GM23338 (cell line): ENCODE results near the gene FAM204A.

ENCODE experiments used
- CREB1 ChIP-seq: fragments of 250-450 bp; sonication (Bioruptor Pico); IDR thresholded peaks from 2 replicates; pipeline ENCODE4 v1.5.0; 2020; ENCODE audit warnings: low read depth, mild to moderate bottlenecking, moderate library complexity
- EZH2 ChIP-seq: fragments of 200-600 bp; sonication (generic); IDR thresholded peaks from one replicate; pipeline ENCODE4 v1.8.0; 2017; ENCODE audit warnings: antibody characterized with exemption, mild to moderate bottlenecking, low read depth; ENCODE audit not compliant: unreplicated experiment
- EZH2phosphoT487 ChIP-seq: fragments of 200-600 bp; sonication (generic); IDR thresholded peaks from one replicate; pipeline ENCODE4 v1.8.1; 2018; ENCODE audit warnings: antibody characterized with exemption; ENCODE audit not compliant: unreplicated experiment
- JUNB ChIP-seq: IDR thresholded peaks from one replicate; pipeline ENCODE4 v1.6.1; 2016; ENCODE audit warnings: antibody characterized with exemption; ENCODE audit not compliant: unreplicated experiment
- NANOG ChIP-seq: IDR thresholded peaks from 2 replicates; pipeline ENCODE4 v1.6.1; 2016; ENCODE audit warnings: antibody characterized with exemption, borderline replicate concordance
- POLR2AphosphoS5 ChIP-seq: IDR thresholded peaks from 2 replicates; pipeline ENCODE4 v1.6.1; 2016; ENCODE audit warnings: antibody characterized with exemption, low read depth
- STAT1 ChIP-seq: IDR thresholded peaks from one replicate; pipeline ENCODE4 v1.6.1; 2016; ENCODE audit warnings: antibody characterized with exemption; ENCODE audit not compliant: unreplicated experiment
- ZNF114 ChIP-seq: fragments of 250-450 bp; sonication (Bioruptor Pico); IDR thresholded peaks from 2 replicates; pipeline ENCODE4 v1.5.0; 2020; ENCODE audit warnings: mild to moderate bottlenecking, moderate library complexity
- ZNF331 ChIP-seq: fragments of 250-450 bp; sonication (Bioruptor Pico); IDR thresholded peaks from 2 replicates; pipeline ENCODE4 v1.5.0; 2020; ENCODE audit warnings: low read depth, mild to moderate bottlenecking, moderate library complexity
- TF ChIP-seq, protein P1 (sequence below), 2 experiments: fragments of 200-600 bp in 1 of 2; sonication (generic) in 1 of 2; conservative IDR thresholded peaks; 2 replicates each; pipeline versions ENCODE4 v1.5.1 to v1.6.1; 2016 to 2017; ENCODE audit warnings: antibody characterized with exemption in 2 of 2, low read depth in 2 of 2, mild to moderate bottlenecking in 2 of 2, moderate library complexity in 1 of 2
- TF ChIP-seq, protein P2 (sequence below): IDR thresholded peaks from 2 replicates; pipeline ENCODE4 v1.6.1; 2016; ENCODE audit warnings: antibody characterized with exemption
- TF ChIP-seq, protein P3 (sequence below): IDR thresholded peaks from one replicate; pipeline ENCODE4 v1.6.1; 2018; ENCODE audit warnings: antibody characterized with exemption; ENCODE audit not compliant: unreplicated experiment
- TF ChIP-seq, protein P4 (sequence below): fragments of 250-450 bp; sonication (Bioruptor Pico); IDR thresholded peaks from 2 replicates; pipeline ENCODE4 v1.5.0; 2020; ENCODE audit warnings: mild to moderate bottlenecking, moderate library complexity

DNA sequence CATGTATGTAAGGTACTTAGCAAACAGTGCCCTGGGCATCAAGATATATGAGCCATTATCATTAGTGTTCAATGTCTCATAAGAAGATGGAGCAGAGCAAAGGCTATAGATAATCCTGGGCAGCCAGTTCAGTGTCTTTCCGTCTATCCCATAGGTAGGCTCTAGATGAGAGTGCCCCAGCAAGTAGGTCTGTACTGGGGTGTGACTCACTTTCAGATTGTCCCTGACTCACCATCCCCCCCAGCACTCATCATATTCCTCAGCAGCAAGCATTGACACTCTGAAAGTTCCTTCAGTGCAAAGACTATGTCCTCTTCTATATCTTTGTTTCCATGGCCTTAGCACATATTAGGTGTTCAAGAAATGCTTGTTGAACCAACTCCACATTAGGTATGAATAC lies 20.0 kb upstream of the FAM204A start:
- TF ChIP-seq, protein P1, sequence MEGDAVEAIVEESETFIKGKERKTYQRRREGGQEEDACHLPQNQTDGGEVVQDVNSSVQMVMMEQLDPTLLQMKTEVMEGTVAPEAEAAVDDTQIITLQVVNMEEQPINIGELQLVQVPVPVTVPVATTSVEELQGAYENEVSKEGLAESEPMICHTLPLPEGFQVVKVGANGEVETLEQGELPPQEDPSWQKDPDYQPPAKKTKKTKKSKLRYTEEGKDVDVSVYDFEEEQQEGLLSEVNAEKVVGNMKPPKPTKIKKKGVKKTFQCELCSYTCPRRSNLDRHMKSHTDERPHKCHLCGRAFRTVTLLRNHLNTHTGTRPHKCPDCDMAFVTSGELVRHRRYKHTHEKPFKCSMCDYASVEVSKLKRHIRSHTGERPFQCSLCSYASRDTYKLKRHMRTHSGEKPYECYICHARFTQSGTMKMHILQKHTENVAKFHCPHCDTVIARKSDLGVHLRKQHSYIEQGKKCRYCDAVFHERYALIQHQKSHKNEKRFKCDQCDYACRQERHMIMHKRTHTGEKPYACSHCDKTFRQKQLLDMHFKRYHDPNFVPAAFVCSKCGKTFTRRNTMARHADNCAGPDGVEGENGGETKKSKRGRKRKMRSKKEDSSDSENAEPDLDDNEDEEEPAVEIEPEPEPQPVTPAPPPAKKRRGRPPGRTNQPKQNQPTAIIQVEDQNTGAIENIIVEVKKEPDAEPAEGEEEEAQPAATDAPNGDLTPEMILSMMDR (conservative IDR thresholded peaks at IDR 0.05; ENCODE audit: low read depth in 2 of 2) = no peak
- no peak for TF ChIP-seq POLR2AphosphoS5
- no peak for TF ChIP-seq CREB1 (CRISPR knock-in tag)
- no peak for TF ChIP-seq EZH2
- TF ChIP-seq, protein P2, sequence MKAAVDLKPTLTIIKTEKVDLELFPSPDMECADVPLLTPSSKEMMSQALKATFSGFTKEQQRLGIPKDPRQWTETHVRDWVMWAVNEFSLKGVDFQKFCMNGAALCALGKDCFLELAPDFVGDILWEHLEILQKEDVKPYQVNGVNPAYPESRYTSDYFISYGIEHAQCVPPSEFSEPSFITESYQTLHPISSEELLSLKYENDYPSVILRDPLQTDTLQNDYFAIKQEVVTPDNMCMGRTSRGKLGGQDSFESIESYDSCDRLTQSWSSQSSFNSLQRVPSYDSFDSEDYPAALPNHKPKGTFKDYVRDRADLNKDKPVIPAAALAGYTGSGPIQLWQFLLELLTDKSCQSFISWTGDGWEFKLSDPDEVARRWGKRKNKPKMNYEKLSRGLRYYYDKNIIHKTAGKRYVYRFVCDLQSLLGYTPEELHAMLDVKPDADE = no peak
- TF ChIP-seq, protein P3, sequence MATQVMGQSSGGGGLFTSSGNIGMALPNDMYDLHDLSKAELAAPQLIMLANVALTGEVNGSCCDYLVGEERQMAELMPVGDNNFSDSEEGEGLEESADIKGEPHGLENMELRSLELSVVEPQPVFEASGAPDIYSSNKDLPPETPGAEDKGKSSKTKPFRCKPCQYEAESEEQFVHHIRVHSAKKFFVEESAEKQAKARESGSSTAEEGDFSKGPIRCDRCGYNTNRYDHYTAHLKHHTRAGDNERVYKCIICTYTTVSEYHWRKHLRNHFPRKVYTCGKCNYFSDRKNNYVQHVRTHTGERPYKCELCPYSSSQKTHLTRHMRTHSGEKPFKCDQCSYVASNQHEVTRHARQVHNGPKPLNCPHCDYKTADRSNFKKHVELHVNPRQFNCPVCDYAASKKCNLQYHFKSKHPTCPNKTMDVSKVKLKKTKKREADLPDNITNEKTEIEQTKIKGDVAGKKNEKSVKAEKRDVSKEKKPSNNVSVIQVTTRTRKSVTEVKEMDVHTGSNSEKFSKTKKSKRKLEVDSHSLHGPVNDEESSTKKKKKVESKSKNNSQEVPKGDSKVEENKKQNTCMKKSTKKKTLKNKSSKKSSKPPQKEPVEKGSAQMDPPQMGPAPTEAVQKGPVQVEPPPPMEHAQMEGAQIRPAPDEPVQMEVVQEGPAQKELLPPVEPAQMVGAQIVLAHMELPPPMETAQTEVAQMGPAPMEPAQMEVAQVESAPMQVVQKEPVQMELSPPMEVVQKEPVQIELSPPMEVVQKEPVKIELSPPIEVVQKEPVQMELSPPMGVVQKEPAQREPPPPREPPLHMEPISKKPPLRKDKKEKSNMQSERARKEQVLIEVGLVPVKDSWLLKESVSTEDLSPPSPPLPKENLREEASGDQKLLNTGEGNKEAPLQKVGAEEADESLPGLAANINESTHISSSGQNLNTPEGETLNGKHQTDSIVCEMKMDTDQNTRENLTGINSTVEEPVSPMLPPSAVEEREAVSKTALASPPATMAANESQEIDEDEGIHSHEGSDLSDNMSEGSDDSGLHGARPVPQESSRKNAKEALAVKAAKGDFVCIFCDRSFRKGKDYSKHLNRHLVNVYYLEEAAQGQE = no peak
- no peak for TF ChIP-seq ZNF114 (CRISPR knock-in tag)
- TF ChIP-seq JUNB = no peak
- no peak for TF ChIP-seq EZH2phosphoT487
- TF ChIP-seq, protein P4, sequence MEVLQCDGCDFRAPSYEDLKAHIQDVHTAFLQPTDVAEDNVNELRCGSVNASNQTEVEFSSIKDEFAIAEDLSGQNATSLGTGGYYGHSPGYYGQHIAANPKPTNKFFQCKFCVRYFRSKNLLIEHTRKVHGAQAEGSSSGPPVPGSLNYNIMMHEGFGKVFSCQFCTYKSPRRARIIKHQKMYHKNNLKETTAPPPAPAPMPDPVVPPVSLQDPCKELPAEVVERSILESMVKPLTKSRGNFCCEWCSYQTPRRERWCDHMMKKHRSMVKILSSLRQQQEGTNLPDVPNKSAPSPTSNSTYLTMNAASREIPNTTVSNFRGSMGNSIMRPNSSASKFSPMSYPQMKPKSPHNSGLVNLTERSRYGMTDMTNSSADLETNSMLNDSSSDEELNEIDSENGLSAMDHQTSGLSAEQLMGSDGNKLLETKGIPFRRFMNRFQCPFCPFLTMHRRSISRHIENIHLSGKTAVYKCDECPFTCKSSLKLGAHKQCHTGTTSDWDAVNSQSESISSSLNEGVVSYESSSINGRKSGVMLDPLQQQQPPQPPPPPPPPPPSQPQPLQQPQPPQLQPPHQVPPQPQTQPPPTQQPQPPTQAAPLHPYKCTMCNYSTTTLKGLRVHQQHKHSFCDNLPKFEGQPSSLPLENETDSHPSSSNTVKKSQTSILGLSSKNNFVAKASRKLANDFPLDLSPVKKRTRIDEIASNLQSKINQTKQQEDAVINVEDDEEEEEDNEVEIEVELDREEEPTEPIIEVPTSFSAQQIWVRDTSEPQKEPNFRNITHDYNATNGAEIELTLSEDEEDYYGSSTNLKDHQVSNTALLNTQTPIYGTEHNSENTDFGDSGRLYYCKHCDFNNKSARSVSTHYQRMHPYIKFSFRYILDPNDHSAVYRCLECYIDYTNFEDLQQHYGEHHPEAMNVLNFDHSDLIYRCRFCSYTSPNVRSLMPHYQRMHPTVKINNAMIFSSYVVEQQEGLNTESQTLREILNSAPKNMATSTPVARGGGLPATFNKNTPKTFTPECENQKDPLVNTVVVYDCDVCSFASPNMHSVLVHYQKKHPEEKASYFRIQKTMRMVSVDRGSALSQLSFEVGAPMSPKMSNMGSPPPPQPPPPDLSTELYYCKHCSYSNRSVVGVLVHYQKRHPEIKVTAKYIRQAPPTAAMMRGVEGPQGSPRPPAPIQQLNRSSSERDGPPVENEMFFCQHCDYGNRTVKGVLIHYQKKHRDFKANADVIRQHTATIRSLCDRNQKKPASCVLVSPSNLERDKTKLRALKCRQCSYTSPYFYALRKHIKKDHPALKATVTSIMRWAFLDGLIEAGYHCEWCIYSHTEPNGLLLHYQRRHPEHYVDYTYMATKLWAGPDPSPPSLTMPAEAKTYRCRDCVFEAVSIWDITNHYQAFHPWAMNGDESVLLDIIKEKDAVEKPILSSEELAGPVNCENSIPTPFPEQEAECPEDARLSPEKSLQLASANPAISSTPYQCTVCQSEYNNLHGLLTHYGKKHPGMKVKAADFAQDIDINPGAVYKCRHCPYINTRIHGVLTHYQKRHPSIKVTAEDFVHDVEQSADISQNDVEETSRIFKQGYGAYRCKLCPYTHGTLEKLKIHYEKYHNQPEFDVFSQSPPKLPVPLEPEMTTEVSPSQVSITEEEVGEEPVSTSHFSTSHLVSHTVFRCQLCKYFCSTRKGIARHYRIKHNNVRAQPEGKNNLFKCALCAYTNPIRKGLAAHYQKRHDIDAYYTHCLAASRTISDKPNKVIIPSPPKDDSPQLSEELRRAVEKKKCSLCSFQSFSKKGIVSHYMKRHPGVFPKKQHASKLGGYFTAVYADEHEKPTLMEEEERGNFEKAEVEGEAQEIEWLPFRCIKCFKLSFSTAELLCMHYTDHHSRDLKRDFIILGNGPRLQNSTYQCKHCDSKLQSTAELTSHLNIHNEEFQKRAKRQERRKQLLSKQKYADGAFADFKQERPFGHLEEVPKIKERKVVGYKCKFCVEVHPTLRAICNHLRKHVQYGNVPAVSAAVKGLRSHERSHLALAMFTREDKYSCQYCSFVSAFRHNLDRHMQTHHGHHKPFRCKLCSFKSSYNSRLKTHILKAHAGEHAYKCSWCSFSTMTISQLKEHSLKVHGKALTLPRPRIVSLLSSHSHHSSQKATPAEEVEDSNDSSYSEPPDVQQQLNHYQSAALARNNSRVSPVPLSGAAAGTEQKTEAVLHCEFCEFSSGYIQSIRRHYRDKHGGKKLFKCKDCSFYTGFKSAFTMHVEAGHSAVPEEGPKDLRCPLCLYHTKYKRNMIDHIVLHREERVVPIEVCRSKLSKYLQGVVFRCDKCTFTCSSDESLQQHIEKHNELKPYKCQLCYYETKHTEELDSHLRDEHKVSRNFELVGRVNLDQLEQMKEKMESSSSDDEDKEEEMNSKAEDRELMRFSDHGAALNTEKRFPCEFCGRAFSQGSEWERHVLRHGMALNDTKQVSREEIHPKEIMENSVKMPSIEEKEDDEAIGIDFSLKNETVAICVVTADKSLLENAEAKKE (CRISPR knock-in tag) = no peak
- no peak for TF ChIP-seq NANOG
- no peak for TF ChIP-seq ZNF331
- no peak for TF ChIP-seq STAT1
